PC-9 (cell line): ENCODE data around the gene DDX4.

ENCODE experiments used
- EZH2 ChIP-seq: fragments of 200-600 bp; sonication (generic); IDR thresholded peaks from 2 replicates; pipeline ENCODE4 v1.8.0; 2017; ENCODE audit warnings: antibody characterized with exemption, low read depth
- TF ChIP-seq, protein P1 (sequence below): fragments of 200-600 bp; sonication (generic); conservative IDR thresholded peaks from 2 replicates; pipeline ENCODE4 v1.6.1; 2017; ENCODE audit warnings: mixed run types, antibody characterized with exemption, mild to moderate bottlenecking, moderate library complexity

DNA sequence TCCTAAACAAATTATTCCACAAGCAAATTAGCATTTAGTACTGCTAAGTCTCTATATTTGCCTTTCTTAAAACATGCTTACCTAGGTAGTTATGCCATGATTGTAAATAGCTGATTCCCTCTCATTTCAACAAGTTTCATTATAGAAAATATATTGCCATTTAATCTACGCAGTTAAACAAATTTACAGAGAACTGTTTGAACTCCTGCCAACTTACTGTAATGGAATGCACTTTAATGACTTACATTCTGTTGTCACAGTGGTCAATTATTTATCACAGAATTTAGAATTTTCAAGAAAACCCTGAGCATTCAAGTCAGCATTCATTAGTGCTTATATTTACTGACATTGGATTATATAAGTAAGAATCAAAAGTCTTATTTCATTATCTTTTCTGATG is 45.4 kb upstream of the DDX4 start:
- TF ChIP-seq, protein P1, sequence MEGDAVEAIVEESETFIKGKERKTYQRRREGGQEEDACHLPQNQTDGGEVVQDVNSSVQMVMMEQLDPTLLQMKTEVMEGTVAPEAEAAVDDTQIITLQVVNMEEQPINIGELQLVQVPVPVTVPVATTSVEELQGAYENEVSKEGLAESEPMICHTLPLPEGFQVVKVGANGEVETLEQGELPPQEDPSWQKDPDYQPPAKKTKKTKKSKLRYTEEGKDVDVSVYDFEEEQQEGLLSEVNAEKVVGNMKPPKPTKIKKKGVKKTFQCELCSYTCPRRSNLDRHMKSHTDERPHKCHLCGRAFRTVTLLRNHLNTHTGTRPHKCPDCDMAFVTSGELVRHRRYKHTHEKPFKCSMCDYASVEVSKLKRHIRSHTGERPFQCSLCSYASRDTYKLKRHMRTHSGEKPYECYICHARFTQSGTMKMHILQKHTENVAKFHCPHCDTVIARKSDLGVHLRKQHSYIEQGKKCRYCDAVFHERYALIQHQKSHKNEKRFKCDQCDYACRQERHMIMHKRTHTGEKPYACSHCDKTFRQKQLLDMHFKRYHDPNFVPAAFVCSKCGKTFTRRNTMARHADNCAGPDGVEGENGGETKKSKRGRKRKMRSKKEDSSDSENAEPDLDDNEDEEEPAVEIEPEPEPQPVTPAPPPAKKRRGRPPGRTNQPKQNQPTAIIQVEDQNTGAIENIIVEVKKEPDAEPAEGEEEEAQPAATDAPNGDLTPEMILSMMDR, result no peak
- no peak for TF ChIP-seq EZH2
